ENCODE data around the gene SBNO2.
A peak's percentile ranks its signal among the peaks of the same experiment; 100 is the strongest.

SBNO2 gene

GRCh38 chr19:1126984-1127760, 46.9 kb downstream of the SBNO2 start:
- TF ChIP-seq CTCF (conservative IDR thresholded peaks at IDR 0.05; ENCODE audit: control insufficient read depth, insufficient read depth, low read depth, low read length) = no peak
- H3K4me3 ChIP-seq (ENCODE audit: control insufficient read depth, low read depth, low read length) = no peak overlapping the region

DNA sequence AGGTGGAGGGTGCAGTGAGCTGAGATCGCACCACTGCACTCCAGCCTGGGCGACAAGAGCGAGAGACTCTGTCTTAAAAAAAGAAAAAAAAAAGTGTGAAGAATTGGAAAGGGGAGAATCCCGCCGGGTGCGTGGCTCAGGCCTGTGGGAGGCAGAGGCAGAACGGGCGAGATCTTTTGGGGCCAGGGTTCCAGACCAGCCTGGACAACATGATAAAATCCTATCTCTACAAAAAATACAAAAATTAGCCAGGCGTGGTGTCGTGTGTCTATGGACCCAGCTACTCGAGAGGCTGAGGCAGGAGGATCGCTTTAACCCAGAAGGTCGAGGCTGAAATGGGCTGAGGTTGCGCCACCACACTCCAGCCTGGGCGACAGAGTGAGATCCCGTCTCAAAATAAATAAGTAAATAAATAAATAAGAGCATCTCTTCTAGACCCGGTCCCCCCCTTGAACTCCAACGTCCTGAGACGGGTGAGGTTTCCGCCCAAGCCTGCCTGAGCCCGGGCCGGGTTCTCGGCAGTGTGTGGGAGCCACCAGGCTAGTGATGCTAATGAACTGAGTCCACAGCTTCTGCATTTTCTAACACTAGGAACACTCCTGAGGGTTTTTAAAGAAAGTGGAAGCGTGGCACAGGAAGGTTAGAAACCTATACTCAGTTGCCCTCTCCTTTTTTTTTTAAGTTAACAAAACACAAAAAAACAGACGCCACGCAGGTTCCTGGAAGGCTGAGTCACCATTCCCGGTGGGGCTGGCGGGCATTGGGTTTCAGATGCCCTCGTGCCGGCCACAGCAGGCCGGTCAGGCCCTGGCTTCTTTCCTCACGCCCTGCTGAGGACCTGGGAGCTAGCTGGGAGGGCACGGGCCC, 48.2 kb downstream of the SBNO2 start:
- no peak overlapping the region for H3K4me3 ChIP-seq (ENCODE audit: control insufficient read depth, low read depth, low read length)
- peak; percentile 38 for DNase-seq (ENCODE audit: low read depth)
- TF ChIP-seq CTCF (conservative IDR thresholded peaks at IDR 0.05; ENCODE audit: control insufficient read depth, insufficient read depth, low read depth, low read length) = no peak

More at GRCh38 chr19:1126984-1127760, 46.9 kb downstream of the SBNO2 start:
- DNase-seq (ENCODE audit: low read depth) = no peak

- DNase-seq (ENCODE audit: low read depth) = no peak
- H3K4me3 ChIP-seq (ENCODE audit: control insufficient read depth, low read depth, low read length) = no peak overlapping the region
- no peak for TF ChIP-seq CTCF (conservative IDR thresholded peaks at IDR 0.05; ENCODE audit: control insufficient read depth, insufficient read depth, low read depth, low read length)
Measured at GRCh38 chr19:1123885-1124677, 50.0 kb downstream of the SBNO2 start.

DNA sequence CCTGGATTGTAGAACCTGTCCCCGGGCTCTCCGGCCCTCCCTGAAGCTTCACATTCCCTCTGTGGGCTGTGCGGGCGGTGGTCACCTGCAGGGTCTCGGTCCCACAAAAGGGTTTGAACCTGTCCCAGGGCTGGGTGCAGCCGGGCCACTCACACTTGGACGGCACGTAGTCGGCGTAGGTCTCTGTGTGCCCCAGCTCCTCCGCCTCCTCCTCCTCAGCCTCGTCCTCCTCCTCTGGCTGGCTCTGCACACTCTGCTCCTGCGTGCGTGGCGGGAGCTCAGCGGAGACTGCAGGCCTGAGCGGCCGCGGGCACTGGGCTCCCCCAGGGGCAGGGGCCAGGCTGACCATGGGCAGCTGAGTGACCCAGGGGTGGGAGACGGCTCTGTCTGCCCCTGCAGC, 50.7 kb downstream of the SBNO2 start:
- no peak for DNase-seq (ENCODE audit: low read depth)
- no peak overlapping the region for H3K4me3 ChIP-seq (ENCODE audit: control insufficient read depth, low read depth, low read length)
- no peak for TF ChIP-seq CTCF (conservative IDR thresholded peaks at IDR 0.05; ENCODE audit: control insufficient read depth, insufficient read depth, low read depth, low read length)

DNA sequence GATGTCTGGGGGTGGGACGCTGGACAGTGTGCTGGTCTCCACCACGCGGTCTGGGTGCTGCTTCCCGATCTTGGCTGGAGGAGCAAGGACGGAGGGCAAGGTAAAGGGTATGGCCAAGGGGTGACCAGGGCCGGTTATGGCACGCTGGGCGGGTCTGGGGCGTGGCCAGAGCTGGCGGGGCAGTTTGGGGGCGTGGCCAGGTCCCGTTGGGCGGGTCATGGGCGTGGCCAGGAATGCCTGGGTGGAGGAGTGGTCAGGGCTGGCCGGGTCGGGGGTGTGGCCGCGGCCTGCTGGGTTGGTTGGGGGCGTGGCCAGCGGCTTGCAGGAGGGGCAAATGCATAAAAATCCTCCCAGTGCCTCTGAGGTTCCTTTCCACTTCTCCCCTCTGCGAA, 51.1 kb downstream of the SBNO2 start:
- no peak overlapping the region for H3K4me3 ChIP-seq (ENCODE audit: control insufficient read depth, low read depth, low read length)

More for the DNA sequence above, 51.1 kb downstream of the SBNO2 start:
- TF ChIP-seq CTCF (conservative IDR thresholded peaks at IDR 0.05; ENCODE audit: control insufficient read depth, insufficient read depth, low read depth, low read length) = no peak
- peak; percentile 83 for DNase-seq (ENCODE audit: low read depth)

Data from fibroblast of mammary gland (primary cell).